Testis (tissue), 2 donors: ENCODE results near the gene GLIS1.

Experiments
- POLR2A ChIP-seq: fragments of 450-650 bp; IDR thresholded peaks from one replicate; pipeline ENCODE4 v1.6.1; 2017; ENCODE audit warnings: antibody characterized with exemption, mild to moderate bottlenecking, moderate library complexity
- TF ChIP-seq, protein P1 (sequence below), 3 experiments: fragments of 450-650 bp in 2 of 3; fragments of 200-600 bp in 1 of 3; sonication (generic) in 1 of 3; IDR thresholded peaks; one replicate each; pipeline ENCODE4 v1.5.1; 2016 to 2019; ENCODE audit warnings: antibody characterized with exemption in 3 of 3, mild to moderate bottlenecking in 2 of 3, moderate library complexity in 1 of 3

DNA sequence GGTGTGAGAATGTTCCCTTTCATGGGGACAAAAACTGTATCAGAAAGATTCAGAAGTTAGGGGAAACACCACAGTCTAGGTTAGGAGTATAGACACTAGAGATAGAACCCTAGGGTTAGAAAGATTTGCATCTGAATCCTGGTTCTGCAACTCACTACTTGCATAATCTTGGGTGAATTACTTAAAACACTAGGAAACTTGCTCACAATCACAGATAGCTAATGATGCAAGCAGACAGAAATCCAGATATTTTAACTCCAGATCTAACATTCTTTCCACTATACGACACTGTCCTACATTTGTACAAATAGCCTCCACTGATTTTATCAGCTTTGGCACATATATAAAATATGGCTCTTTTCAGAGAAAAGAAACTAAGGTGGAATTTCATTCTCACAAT is 30.8 kb upstream of the GLIS1 start:
- no peak for TF ChIP-seq POLR2A
- TF ChIP-seq, protein P1, sequence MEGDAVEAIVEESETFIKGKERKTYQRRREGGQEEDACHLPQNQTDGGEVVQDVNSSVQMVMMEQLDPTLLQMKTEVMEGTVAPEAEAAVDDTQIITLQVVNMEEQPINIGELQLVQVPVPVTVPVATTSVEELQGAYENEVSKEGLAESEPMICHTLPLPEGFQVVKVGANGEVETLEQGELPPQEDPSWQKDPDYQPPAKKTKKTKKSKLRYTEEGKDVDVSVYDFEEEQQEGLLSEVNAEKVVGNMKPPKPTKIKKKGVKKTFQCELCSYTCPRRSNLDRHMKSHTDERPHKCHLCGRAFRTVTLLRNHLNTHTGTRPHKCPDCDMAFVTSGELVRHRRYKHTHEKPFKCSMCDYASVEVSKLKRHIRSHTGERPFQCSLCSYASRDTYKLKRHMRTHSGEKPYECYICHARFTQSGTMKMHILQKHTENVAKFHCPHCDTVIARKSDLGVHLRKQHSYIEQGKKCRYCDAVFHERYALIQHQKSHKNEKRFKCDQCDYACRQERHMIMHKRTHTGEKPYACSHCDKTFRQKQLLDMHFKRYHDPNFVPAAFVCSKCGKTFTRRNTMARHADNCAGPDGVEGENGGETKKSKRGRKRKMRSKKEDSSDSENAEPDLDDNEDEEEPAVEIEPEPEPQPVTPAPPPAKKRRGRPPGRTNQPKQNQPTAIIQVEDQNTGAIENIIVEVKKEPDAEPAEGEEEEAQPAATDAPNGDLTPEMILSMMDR (IDR thresholded peaks at IDR 0.05) = no peak
